OCI-LY3 (cell line): ENCODE results near the gene STK32C.

Source experiments
- CTCF ChIP-seq: fragments of 200-600, 300-600 bp; sonication (generic); IDR thresholded peaks from 2 replicates; pipeline ENCODE4 v1.5.1; 2014; ENCODE audit warnings: antibody characterized with exemption, low read length, low read depth
- EZH2phosphoT487 ChIP-seq: fragments of 200-600 bp; shearing (Covaris generic); IDR thresholded peaks from 2 replicates; pipeline ENCODE4 v1.6.1; 2018; ENCODE audit warnings: antibody characterized with exemption, mixed run types, low read depth

- TF ChIP-seq CTCF (no peak), EZH2phosphoT487 (no peak)
Measured at GRCh38 chr10:132292287-132293200, 15.2 kb downstream of the STK32C start.
